ENCODE data around the gene RAC2.

Gene RAC2

DNA sequence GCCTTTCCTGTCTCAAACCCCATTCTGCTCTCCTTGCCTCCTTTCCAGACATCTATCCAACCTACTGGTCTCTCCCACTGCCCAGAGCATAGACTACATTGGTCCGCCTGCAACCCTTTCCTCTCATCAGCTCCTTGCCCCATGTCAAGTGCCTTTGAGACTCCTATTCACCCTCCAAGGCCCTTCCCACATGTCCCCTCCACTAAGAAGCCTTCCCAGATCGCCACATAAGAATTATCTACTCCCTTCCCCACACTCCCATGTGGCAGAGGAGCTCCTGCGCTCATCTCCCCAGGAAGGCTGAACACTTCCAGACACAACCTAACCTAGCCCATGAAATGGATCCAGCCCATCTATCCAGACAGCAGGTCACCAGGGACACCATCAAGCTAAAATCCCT, 66.3 kb downstream of the RAC2 start:
- H3K36me3 ChIP-seq (ENCODE audit: control insufficient read depth, insufficient read depth, low read length) = no peaks in the 10 kb centered on the region
- no peak overlapping the region for H3K4me3 ChIP-seq (replicated peaks; ENCODE audit: low read depth, low read length)
- no peak for DNase-seq (ENCODE audit: extremely low read depth, insufficient read length)
- H3K27me3 ChIP-seq (replicated peaks; ENCODE audit: control insufficient read depth, insufficient read depth, low read length) = no peaks in the 10 kb centered on the region
- TF ChIP-seq, protein P1, sequence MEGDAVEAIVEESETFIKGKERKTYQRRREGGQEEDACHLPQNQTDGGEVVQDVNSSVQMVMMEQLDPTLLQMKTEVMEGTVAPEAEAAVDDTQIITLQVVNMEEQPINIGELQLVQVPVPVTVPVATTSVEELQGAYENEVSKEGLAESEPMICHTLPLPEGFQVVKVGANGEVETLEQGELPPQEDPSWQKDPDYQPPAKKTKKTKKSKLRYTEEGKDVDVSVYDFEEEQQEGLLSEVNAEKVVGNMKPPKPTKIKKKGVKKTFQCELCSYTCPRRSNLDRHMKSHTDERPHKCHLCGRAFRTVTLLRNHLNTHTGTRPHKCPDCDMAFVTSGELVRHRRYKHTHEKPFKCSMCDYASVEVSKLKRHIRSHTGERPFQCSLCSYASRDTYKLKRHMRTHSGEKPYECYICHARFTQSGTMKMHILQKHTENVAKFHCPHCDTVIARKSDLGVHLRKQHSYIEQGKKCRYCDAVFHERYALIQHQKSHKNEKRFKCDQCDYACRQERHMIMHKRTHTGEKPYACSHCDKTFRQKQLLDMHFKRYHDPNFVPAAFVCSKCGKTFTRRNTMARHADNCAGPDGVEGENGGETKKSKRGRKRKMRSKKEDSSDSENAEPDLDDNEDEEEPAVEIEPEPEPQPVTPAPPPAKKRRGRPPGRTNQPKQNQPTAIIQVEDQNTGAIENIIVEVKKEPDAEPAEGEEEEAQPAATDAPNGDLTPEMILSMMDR (IDR thresholded peaks at IDR 0.05; ENCODE audit: insufficient read depth, low read length, poor library complexity, severe bottlenecking) = no peak

DNA sequence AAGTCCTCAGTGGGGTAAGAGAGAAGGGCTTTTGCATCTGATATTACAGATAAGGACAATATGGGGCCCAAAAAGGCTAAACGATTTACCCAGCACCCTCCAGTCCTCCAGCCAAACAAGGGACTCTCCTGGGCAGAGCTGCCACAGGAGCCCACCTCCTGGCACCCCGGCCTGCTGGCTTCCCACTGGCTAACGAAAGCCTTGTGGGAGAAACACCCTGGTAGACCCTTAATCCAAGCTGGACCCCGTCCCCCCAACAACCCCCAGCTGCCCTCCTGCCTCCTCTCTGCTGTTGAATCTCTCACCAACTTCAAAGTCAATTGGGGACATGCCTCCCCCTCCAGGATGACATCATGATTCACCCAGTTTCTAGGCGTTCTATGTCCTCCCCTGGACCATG, 66.8 kb downstream of the RAC2 start:
- no peak for DNase-seq (ENCODE audit: extremely low read depth, insufficient read length)
- no peaks in the 10 kb centered on the region for H3K36me3 ChIP-seq (ENCODE audit: control insufficient read depth, insufficient read depth, low read length)
- no peak overlapping the region for H3K4me3 ChIP-seq (replicated peaks; ENCODE audit: low read depth, low read length)
- TF ChIP-seq, protein P1 (IDR thresholded peaks at IDR 0.05; ENCODE audit: insufficient read depth, low read length, poor library complexity, severe bottlenecking) = no peak
- no peaks in the 10 kb centered on the region for H3K27me3 ChIP-seq (replicated peaks; ENCODE audit: control insufficient read depth, insufficient read depth, low read length)

DNA sequence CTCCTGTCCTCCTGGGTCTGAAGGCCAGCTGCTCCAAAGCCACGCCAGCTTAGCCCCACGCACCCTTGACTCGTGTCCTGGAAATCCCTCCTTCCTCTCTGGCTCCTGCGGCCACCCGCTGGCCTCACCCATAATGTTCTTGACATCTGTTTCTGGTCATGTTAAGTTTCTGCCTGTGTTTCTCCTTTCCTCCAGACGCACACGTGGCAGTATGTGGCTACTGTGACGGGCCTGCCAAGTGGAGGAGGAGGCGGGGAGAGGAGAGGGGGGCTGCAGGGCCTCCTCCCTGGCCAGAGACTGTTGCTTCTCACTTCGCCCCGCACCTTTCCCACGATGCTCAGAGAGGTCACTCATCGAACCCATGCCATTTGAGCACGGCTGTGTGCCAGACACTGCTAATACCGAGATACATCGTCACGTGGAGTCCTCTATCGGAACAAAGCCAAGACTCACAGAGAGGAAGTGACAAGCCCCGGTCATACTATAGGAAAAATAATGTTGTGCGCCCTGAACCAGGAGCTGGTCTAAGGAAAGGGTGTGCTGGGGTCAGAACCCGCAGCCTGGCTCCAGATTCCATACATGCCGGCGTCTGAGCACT, 67.5 kb downstream of the RAC2 start:
- Histone ChIP-seq H3K36me3 (ENCODE audit: control insufficient read depth, insufficient read depth, low read length) (no peaks in the 10 kb centered on the region), H3K27me3 (replicated peaks; ENCODE audit: control insufficient read depth, insufficient read depth, low read length) (no peaks in the 10 kb centered on the region), H3K4me3 (replicated peaks; ENCODE audit: low read depth, low read length) (no peak overlapping the region)
- no peak for DNase-seq (ENCODE audit: extremely low read depth, insufficient read length)
- TF ChIP-seq, protein P1 (IDR thresholded peaks at IDR 0.05; ENCODE audit: insufficient read depth, low read length, poor library complexity, severe bottlenecking) = no peak

DNA sequence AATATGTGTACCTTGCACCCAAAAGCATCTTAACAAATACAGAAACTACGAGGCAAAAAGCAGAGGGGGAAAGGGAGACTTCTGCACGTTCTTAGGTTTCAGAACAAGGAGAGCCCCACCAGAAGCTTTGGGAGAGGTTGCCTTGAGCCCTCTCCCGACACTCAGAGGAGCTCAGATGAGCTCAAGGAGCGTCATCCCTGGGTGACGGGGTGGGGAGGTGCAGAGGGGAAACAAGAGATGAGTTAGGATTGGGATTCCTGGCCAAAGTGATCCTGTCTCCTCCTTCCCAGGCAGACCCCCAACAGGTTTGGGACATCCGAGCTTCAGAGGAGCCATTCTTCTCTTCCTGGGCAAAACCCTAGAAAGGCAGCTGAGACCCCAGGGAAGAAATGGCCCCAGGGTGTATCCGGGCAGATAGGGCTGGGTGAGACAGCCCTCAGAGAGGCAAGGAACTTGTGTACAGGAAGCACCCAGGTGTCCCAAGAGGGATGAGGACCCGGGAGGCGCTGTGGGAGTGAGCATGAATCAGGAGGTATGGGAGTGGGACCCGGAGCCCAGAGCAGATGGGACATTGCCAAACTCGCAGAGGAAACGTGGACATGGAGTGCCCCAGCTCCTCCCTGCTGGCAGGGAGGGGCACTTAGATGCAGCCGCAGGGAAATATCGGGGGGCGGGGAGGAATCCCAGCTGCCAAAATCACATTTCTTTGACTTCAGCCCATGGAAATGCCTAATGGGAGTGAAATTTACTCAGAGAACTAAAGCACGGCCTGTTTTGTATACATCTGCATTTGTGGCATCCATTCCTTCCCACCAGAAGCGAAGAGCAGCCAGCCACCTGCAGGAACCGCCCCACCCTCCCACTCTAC, 68.4 kb downstream of the RAC2 start:
- Histone ChIP-seq H3K27me3 (replicated peaks; ENCODE audit: control insufficient read depth, insufficient read depth, low read length) (no peaks in the 10 kb centered on the region), H3K36me3 (ENCODE audit: control insufficient read depth, insufficient read depth, low read length) (no peaks in the 10 kb centered on the region), H3K4me3 (replicated peaks; ENCODE audit: low read depth, low read length) (no peak overlapping the region)
- no peak for DNase-seq (ENCODE audit: extremely low read depth, insufficient read length)
- TF ChIP-seq, protein P1 (IDR thresholded peaks at IDR 0.05; ENCODE audit: insufficient read depth, low read length, poor library complexity, severe bottlenecking) = no peak

All from GM06990 (cell line).